ENCODE measurements around the gene TMEM214.

DNA sequence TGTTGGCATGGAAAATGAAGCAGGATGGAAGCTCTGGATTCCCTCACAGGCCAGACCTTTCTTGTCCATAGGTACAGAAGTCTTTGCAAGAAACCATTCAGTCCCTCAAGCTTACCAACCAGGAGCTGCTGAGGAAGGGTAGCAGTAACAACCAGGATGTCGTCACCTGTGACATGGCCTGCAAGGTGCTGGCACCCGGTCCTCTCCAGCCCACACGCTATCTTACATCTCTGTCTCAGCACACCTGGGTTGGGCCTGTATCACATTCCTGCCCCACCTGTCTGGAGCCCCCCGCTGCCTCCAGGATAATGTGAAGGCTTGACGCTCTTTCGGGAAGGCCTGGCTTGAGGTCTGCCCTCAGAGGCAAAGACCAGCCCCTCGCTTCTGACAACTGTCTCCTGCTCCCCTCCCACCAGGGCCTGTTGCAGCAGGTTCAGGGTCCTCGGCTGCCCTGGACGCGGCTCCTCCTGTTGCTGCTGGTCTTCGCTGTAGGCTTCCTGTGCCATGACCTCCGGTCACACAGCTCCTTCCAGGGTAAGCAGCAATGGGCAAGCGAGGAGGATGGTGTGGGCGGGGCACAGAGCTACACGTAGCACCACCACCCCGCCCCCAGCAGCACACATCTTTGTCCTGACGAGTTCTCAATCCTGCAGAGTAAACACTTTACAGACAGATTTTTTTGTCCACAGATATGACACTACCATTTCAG, 6.0 kb downstream of the TMEM214 start:
- TF ChIP-seq, protein P1, sequence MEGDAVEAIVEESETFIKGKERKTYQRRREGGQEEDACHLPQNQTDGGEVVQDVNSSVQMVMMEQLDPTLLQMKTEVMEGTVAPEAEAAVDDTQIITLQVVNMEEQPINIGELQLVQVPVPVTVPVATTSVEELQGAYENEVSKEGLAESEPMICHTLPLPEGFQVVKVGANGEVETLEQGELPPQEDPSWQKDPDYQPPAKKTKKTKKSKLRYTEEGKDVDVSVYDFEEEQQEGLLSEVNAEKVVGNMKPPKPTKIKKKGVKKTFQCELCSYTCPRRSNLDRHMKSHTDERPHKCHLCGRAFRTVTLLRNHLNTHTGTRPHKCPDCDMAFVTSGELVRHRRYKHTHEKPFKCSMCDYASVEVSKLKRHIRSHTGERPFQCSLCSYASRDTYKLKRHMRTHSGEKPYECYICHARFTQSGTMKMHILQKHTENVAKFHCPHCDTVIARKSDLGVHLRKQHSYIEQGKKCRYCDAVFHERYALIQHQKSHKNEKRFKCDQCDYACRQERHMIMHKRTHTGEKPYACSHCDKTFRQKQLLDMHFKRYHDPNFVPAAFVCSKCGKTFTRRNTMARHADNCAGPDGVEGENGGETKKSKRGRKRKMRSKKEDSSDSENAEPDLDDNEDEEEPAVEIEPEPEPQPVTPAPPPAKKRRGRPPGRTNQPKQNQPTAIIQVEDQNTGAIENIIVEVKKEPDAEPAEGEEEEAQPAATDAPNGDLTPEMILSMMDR (conservative IDR thresholded peaks at IDR 0.05; ENCODE audit: low read length) = no peak
- no peak for TF ChIP-seq EZH2phosphoT487 (IDR thresholded peaks at IDR 0.05; ENCODE audit: borderline replicate concordance)
